GM21360 (cell line): ENCODE measurements around the gene FFAR3.
"Not testable (repeated sequence)": the region's sequence is repeated elsewhere in the genome, so short reads cannot be mapped to it uniquely, and the experiment has no call there.

Experiments used
- ATAC-seq: cut with Tn5 transposase; IDR thresholded peaks from one replicate; pipeline ENCODE4 v1.9.1; 2021; ENCODE audit warnings: mild to moderate bottlenecking, moderate library complexity; ENCODE audit not compliant: unreplicated experiment

FFAR3 gene

DNA sequence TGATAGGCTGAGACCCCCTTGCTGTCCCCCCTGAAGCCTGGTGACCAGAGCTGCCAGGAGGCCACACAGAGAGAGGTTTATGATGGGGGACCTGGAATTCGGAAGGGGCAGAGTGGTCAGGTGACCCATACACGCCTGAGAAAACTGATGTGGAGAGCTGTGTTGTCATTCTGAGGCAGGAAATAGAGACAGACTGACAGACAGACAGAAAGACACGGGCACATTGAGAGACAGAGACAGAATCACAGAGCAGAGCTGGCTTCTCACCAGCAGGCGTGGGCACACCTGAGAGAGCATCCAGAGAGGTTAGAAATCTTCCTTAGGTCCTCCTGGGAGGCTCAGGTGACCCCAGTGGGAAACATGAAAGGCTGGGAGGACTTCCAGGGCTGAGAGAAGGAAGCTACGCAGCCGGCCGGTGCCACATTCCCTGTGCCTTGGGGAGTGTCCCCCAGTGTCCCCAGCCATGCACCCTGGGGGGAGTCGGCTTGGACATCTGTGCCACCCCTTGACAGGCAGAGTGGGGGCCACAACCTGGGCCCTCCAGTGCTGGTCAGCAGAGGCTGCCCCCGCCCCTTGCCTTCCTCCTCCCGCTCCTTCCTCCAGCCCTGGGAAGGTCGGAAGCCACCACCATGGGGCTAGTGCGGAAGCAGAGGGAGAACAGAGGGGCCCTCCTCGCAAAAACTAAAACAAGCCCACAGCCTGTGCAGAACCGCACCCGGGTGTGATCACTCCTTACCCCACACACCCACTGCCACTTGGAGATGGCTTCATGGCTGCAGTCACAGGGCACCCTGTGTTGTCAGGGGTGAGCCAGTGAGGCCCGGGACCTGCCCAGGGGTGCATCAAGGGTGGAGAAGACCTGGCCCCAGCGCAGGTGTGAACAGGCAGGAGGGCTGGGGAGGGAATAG lies 8.4 kb upstream of the FFAR3 start:
- ATAC-seq: no peak

- no peak for ATAC-seq
Measured at GRCh38 chr19:35350591-35350990, 7.7 kb upstream of the FFAR3 start.

DNA sequence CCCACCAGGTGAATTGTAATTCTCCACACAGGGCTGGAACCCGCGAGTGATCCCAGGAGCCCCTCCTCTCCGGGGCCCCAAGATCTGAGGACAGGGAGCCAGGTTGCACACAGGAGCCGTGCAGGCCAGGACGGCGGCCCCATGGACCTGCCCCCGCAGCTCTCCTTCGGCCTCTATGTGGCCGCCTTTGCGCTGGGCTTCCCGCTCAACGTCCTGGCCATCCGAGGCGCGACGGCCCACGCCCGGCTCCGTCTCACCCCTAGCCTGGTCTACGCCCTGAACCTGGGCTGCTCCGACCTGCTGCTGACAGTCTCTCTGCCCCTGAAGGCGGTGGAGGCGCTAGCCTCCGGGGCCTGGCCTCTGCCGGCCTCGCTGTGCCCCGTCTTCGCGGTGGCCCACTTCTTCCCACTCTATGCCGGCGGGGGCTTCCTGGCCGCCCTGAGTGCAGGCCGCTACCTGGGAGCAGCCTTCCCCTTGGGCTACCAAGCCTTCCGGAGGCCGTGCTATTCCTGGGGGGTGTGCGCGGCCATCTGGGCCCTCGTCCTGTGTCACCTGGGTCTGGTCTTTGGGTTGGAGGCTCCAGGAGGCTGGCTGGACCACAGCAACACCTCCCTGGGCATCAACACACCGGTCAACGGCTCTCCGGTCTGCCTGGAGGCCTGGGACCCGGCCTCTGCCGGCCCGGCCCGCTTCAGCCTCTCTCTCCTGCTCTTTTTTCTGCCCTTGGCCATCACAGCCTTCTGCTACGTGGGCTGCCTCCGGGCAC lies 6.7 kb upstream of the FFAR3 start:
- ATAC-seq: no peak

DNA sequence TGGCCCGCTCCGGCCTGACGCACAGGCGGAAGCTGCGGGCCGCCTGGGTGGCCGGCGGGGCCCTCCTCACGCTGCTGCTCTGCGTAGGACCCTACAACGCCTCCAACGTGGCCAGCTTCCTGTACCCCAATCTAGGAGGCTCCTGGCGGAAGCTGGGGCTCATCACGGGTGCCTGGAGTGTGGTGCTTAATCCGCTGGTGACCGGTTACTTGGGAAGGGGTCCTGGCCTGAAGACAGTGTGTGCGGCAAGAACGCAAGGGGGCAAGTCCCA lies 6.1 kb upstream of the FFAR3 start:
- ATAC-seq: no peak

GRCh38 chr19:35352448-35353304 lies 5.6 kb upstream of the FFAR3 start:
- peak; percentile 39 for ATAC-seq

DNA sequence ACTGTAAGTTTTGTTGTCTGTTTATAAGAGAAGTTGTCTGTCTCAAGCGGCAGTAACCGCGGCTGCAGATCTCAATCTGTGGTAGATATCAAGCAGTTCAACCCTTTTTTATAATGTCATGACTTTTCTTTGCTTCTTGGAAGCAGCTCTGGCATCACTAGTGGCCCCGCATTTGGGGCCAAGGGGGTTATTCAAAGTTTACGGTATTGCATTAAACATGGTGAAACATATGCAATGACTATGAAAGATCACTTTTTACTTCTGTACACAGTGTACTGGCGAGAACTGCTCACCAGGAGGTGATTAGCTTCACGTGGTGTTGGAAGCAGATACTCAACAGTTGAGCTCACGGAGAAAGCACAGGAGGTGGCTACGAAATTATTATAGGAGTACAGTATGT lies 4.6 kb upstream of the FFAR3 start:
- no peak for ATAC-seq

DNA sequence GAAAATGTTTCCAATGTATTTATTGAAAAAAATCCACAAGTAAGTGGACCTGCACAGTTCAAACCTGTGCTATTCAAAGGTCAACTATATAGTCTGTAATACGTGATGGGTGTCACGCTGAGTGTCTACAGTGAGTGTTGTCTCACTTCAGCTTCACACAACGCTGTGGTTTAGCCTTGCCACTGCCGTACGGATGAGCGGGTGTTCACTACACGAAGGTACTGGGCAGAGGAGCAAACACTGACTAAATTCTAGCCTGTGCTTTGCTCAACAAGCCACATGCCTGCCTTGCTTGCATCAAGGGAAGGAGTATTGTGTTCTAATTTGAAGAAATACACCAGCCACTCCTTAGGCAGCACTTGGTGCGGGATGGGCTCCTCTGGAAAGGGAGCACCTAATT lies 3.4 kb upstream of the FFAR3 start:
- ATAC-seq: no peak

- no peak for ATAC-seq
Measured at GRCh38 chr19:35355791-35356460, 2.3 kb upstream of the FFAR3 start.

GRCh38 chr19:35358834-35359233 lies 574 bp downstream of the FFAR3 start:
- ATAC-seq: not testable (repeated sequence)

- ATAC-seq: not testable (repeated sequence)
Measured at GRCh38 chr19:35359395-35359794, 1.1 kb downstream of the FFAR3 start.

GRCh38 chr19:35360081-35360480 lies 1.8 kb downstream of the FFAR3 start:
- not testable (repeated sequence) for ATAC-seq

DNA sequence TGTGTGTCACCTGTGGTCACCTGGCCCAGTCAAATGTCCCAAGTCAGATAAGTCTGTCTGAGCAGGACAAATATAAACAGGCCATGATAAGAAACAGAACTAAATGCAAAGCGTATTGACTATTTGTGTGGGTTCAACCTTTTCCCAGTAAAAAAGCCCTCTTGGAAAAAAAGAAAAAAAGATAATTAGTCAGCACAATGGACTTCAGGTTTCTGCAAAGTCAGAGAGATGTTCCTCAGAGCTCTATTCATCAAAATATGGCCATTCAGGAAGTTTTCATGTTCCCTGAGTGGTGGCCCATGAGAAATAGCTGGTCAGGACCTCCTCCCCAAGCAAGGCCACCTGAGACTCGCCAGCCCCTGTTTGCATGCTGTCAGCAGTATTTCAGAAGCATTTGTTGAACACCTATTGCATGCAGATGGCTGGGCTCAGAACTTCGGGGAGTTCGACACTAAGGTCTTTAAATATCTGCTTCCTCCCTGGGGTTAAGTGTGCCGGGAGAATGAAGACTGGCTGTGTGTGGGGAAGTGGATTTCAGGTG lies 2.7 kb downstream of the FFAR3 start:
- ATAC-seq: no peak

DNA sequence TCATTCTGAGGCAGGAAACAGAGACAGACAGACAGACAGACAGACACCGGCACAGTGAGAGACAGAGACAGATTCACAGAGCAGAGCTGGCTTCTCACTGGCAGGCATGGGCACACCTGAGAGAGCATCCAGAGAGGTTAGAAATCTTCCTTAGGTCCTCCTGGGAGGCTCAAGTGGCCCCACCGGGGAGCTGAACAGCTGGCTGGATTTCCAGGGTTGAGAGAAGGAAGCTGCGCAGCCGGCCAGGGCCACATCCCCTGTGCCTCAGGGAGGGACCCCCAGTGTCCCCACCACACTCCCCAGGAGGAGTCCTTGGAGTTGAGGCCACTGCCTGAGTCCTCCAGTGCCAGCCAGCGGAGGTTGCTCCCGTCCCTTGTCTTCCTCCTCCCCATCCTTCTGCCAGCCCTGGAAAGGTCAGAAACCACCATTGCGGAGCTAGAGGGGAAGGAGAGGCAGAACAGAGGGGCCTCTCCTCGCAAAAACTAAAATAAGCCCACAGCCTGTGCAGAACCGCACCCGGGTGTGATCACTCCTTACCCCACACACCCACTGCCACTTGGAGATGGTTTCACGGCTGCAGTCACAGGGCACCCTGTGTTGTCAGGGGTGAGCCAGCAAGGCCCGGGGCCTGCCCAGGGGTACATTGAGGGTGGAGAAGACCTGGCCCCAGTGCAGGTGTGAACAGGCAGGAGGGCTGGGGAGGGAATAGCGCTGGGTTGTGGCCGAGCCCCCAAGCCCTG lies 4.2 kb downstream of the FFAR3 start:
- no peak for ATAC-seq

- no peak for ATAC-seq
Measured at GRCh38 chr19:35363001-35363590, 4.8 kb downstream of the FFAR3 start.

- no peak for ATAC-seq
Measured at GRCh38 chr19:35363711-35364425, 5.6 kb downstream of the FFAR3 start.

- no peak for ATAC-seq
Measured at GRCh38 chr19:35365303-35365702, 7.0 kb downstream of the FFAR3 start.

DNA sequence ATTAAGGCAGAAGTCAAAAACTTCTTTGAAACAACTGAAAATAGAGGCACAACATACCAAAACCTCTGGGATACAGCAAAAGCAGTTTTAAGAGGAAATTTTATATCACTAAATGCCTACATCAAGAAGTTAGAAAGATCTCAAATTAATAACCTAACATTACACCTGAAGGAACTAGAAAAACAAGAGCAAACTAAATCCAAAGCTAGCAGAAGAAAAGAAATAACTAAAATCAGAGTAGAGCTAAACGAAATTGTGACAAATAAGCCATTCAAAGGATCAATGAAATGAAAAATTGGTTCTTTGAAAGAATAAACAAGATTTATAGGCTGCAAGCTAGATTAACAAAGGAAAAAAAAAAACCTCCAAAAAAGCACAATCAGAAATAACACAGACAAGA lies 10.1 kb downstream of the FFAR3 start:
- no peak for ATAC-seq

GRCh38 chr19:35369522-35369921 lies 11.3 kb downstream of the FFAR3 start:
- ATAC-seq: no peak

GRCh38 chr19:35370722-35371121 lies 12.5 kb downstream of the FFAR3 start, which contains the start of gene GPR42:
GPR42 (plus strand) TSS chr19:35371068; CDS start chr19:35371360, 292 bp downstream.
- no peak for ATAC-seq
